Mesendoderm (in vitro differentiated cells): ENCODE results near the gene PARD3B.
A peak's percentile ranks its signal among the peaks of the same experiment; 100 is the strongest.

Experiments
- DNase-seq: peaks from one replicate; pipeline ENCODE4 v3.0.0; 2013
- H2AK5ac ChIP-seq: 2 replicates; pipeline ENCODE4 v1.6.1; 2013; ENCODE audit warnings: low read length, inconsistent platforms
- H2BK120ac ChIP-seq: 2 replicates; pipeline ENCODE4 v1.6.1; 2013; ENCODE audit warnings: low read depth, mild to moderate bottlenecking, low read length, moderate library complexity, mixed read lengths
- H2BK15ac ChIP-seq: replicated peaks from 2 replicates; pipeline ENCODE4 v1.6.1; 2013; ENCODE audit warnings: low read depth, mild to moderate bottlenecking, moderate library complexity
- H2BK5ac ChIP-seq: 2 replicates; pipeline ENCODE4 v1.6.1; 2013; ENCODE audit warnings: low read length, inconsistent platforms
- H3K18ac ChIP-seq: 2 replicates; pipeline ENCODE4 v1.6.1; 2013; ENCODE audit warnings: mild to moderate bottlenecking, low read length, mixed read lengths
- H3K23ac ChIP-seq: one replicate; pipeline ENCODE4 v1.6.1; 2013; ENCODE audit warnings: low read length
- H3K27ac ChIP-seq: 2 replicates; pipeline ENCODE4 v1.5.1; 2013; ENCODE audit warnings: low read depth, mild to moderate bottlenecking, inconsistent platforms, low read length, moderate library complexity
- H3K27me3 ChIP-seq: 2 replicates; pipeline ENCODE4 v1.6.1; 2013; ENCODE audit warnings: low read length, control low read depth, mild to moderate bottlenecking, inconsistent platforms; ENCODE audit not compliant: insufficient read depth, poor library complexity
- H3K36me3 ChIP-seq: 2 replicates; pipeline ENCODE4 v1.6.1; 2013; ENCODE audit warnings: low read length, inconsistent platforms; ENCODE audit not compliant: control insufficient read depth, insufficient read depth
- H3K4ac ChIP-seq: one replicate; pipeline ENCODE4 v1.6.1; 2013; ENCODE audit warnings: low read depth, mild to moderate bottlenecking, low read length, moderate library complexity
- H3K4me1 ChIP-seq: 2 replicates; pipeline ENCODE4 v1.6.1; 2013; ENCODE audit warnings: low read depth, low read length, inconsistent platforms; ENCODE audit not compliant: control insufficient read depth
- H3K4me2 ChIP-seq: 2 replicates; pipeline ENCODE4 v1.6.1; 2013; ENCODE audit warnings: low read length
- H3K4me3 ChIP-seq: 2 replicates; pipeline ENCODE4 v1.5.1; 2013; ENCODE audit warnings: mild to moderate bottlenecking, low read length
- H3K56ac ChIP-seq: one replicate; pipeline ENCODE4 v1.6.1; 2013; ENCODE audit warnings: low read length
- H3K79me1 ChIP-seq: 2 replicates; pipeline ENCODE4 v1.6.1; 2013; ENCODE audit warnings: low read length, inconsistent platforms
- H3K79me2 ChIP-seq: 2 replicates; pipeline ENCODE4 v1.6.1; 2013; ENCODE audit warnings: mild to moderate bottlenecking, low read length; ENCODE audit not compliant: control insufficient read depth, insufficient read depth
- H3K9ac ChIP-seq: 2 replicates; pipeline ENCODE4 v1.6.1; 2013; ENCODE audit warnings: low read length, inconsistent platforms
- H4K5ac ChIP-seq: one replicate; pipeline ENCODE4 v1.6.1; 2013; ENCODE audit warnings: low read length
- H4K8ac ChIP-seq: one replicate; pipeline ENCODE4 v1.6.1; 2013; ENCODE audit warnings: low read depth, mild to moderate bottlenecking, control low read depth, low read length, moderate library complexity
- WGBS: extraction: QIAGEN DNeasy Blood & Tissue Kit; methylation state at CpG from one replicate; pipeline ENCODE4 v1.1.7; 2013; ENCODE audit warnings: low lambda C conversion rate, missing lambda C conversion rate; ENCODE audit not compliant: insufficient coverage; ENCODE audit errors: extremely low coverage; 5-methylcytosine and 5-hydroxymethylcytosine counted together

The PARD3B gene

DNA sequence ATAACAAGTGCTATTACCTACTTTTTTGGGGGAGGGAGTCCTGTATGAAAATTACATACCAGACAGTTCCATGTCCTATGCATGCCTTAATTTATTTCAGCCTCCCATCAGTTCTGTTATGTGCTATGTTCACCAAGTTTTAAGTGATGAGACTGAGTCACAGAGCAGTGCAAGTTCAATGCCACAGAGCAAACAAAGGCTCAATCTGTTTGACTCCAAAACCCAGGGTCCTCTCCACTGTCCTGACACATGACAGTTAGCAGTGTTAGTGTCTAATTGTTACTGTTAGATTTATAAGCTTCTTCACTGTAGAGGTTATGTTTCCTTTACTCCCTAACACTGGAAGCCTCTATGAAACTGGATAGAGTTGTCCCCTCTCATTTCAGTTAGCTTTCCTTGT is 498.0 kb downstream of the PARD3B start:
- Histone ChIP-seq H3K27me3 (no peaks in the 10 kb centered on the region), H3K18ac (no peak overlapping the region), H3K4ac (no peak overlapping the region), H3K79me1 (no peaks in the 10 kb centered on the region), H2BK5ac (no peak overlapping the region), H3K4me1 (peaks cover 3% of the 10 kb centered on the region), H3K79me2 (no peaks in the 10 kb centered on the region), H4K8ac (no peak overlapping the region), H3K9ac (no peak overlapping the region), H3K27ac (no peak overlapping the region), H3K36me3 (no peaks in the 10 kb centered on the region), H2BK120ac (no peak overlapping the region), H2BK15ac (no peak overlapping the region), H3K4me3 (no peak overlapping the region), H4K5ac (no peak overlapping the region), H3K4me2 (no peak overlapping the region), H3K23ac (no peak overlapping the region), H3K56ac (no peak overlapping the region), H2AK5ac (no peak overlapping the region)
- DNase-seq, result no peak

DNA sequence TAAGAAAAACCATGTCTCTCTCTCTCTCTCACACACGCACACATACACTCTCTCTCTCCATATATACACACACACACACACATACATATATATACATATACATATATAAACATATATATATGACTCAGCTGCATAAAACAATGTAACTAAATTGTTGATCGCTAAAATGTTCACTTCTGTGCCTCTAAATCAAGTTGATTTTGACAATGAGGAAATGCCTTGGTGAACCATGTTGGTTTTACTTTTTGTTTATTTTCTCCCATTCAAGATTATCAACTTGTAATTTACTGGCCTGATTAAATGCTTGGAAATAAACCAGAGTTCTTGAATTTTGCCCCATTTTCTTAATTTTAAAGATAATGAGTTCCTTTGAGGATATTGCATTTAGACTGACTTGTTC is 500.4 kb downstream of the PARD3B start:
- Histone ChIP-seq H3K36me3 (no peaks in the 10 kb centered on the region), H3K4me2 (no peak overlapping the region), H3K18ac (no peak overlapping the region), H4K5ac (no peak overlapping the region), H3K79me2 (no peaks in the 10 kb centered on the region), H3K79me1 (no peaks in the 10 kb centered on the region), H3K23ac (no peak overlapping the region), H3K9ac (no peak overlapping the region), H4K8ac (no peak overlapping the region), H3K4me1 (peaks cover 3% of the 10 kb centered on the region), H2AK5ac (no peak overlapping the region), H3K27me3 (no peaks in the 10 kb centered on the region), H3K4me3 (no peak overlapping the region), H2BK15ac (no peak overlapping the region), H2BK120ac (no peak overlapping the region), H3K56ac (no peak overlapping the region), H2BK5ac (no peak overlapping the region), H3K4ac (no peak overlapping the region), H3K27ac (no peak overlapping the region)
- no peak for DNase-seq
- 100% methylated on average over 1 of the region's 2 CpGs for WGBS

DNA sequence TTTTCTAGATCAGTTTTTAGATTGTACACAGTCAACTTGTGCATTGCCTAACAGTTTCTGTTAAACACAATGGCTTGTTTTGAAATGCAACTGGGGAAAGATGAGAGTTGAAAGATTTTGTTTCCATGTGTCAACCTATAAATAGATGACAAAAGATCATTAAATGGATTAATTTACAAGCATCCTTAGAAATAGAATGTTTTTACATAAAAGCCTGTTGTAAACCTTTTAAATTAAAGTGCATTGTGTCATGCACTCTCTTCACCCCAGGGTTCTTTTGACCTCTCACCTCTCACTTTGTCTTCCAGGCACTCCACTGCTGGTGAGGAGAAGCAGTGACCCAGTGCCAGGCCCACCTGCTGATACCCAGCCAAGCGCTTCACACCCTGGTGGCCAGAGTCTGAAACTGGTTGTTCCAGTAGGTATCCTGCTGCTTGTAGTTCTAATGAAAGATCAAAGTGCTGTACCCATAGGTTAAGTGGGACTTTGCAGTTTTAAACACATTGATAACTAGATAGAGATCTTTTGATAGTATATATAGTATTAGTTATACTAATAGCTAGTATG is 502.1 kb downstream of the PARD3B start:
- no peak overlapping the region for H2BK120ac ChIP-seq

DNA sequence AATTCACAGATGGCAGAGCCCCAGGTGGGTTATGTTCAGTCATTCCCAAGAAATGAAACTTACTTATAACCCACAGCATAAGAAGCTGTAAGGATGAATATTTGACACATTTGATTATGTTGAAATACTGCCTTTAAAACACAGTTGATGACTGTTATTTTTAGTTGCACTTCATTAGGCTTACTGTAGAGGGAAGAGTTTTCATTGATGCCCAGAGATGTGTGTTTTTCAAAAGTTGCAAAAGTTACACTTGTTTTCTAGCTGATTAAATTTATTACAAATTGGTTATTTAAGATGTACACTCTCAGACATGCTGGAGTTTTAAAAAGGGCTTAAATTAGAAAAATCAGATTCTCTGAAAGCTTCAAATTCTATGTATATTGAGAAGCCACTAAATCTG is 506.1 kb downstream of the PARD3B start:
- no peak overlapping the region for H3K56ac ChIP-seq
- H3K9ac ChIP-seq, result no peak overlapping the region
- no peak overlapping the region for H4K8ac ChIP-seq
- no peak overlapping the region for H2BK15ac ChIP-seq
- H2BK5ac ChIP-seq, result no peak overlapping the region
- no peak overlapping the region for H3K23ac ChIP-seq
- H3K4ac ChIP-seq, result no peak overlapping the region
- no peak overlapping the region for H3K18ac ChIP-seq
- no peak for DNase-seq
- H2BK120ac ChIP-seq, result no peak overlapping the region
- H4K5ac ChIP-seq, result no peak overlapping the region
- H3K79me2 ChIP-seq, result no peaks in the 10 kb centered on the region
- H3K27ac ChIP-seq, result no peak overlapping the region
- H3K79me1 ChIP-seq, result no peaks in the 10 kb centered on the region
- no peak overlapping the region for H2AK5ac ChIP-seq
- H3K4me1 ChIP-seq, result peaks cover 3% of the 10 kb centered on the region
- H3K4me2 ChIP-seq, result no peak overlapping the region
- no peak overlapping the region for H3K4me3 ChIP-seq
- H3K27me3 ChIP-seq, result no peaks in the 10 kb centered on the region
- H3K36me3 ChIP-seq, result no peaks in the 10 kb centered on the region

More for the DNA sequence above, 502.1 kb downstream of the PARD3B start:
- Histone ChIP-seq H3K4me1 (peaks cover 3% of the 10 kb centered on the region), H3K4ac (no peak overlapping the region), H3K27ac (no peak overlapping the region), H2AK5ac (no peak overlapping the region), H3K79me2 (no peaks in the 10 kb centered on the region), H3K79me1 (no peaks in the 10 kb centered on the region), H3K9ac (no peak overlapping the region), H3K23ac (no peak overlapping the region), H2BK5ac (no peak overlapping the region), H3K4me3 (no peak overlapping the region), H3K27me3 (no peaks in the 10 kb centered on the region), H2BK15ac (no peak overlapping the region), H3K36me3 (no peaks in the 10 kb centered on the region), H4K8ac (no peak overlapping the region), H3K56ac (no peak overlapping the region), H3K18ac (no peak overlapping the region), H3K4me2 (no peak overlapping the region), H4K5ac (no peak overlapping the region)
- peak; percentile 92 for DNase-seq
- no CpG with 5 or more reads among the region's 1 CpG for WGBS

DNA sequence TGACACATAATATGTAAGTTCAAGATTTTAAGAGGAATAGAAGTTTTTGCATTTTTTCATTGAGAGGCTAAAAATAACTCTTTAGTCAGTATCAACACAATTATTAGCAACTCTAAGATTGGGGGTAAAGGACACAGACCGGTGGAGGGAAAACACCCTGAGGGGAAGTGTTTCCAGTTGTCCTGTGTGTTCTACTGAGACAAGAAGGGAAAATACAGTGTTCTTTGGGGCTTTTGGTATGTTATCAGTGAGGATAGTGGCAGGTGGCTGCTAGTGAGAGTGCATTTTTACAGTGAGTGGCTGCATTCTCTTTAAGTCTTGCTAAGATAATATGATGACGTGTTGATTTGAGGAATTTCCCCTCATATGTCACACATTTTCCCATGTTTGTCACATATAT is 507.5 kb downstream of the PARD3B start:
- no peak overlapping the region for H2AK5ac ChIP-seq
- H2BK120ac ChIP-seq, result no peak overlapping the region
- H4K5ac ChIP-seq, result no peak overlapping the region
- H3K4me1 ChIP-seq, result peaks cover 3% of the 10 kb centered on the region
- no peak overlapping the region for H2BK5ac ChIP-seq
- no peak overlapping the region for H3K27ac ChIP-seq
- no peak for DNase-seq
- no peak overlapping the region for H2BK15ac ChIP-seq
- no peak overlapping the region for H3K4ac ChIP-seq
- no peak overlapping the region for H3K4me3 ChIP-seq
- no CpG with 5 or more reads among the region's 2 CpGs for WGBS
- no peak overlapping the region for H3K18ac ChIP-seq
- H3K4me2 ChIP-seq, result no peak overlapping the region
- no peak overlapping the region for H3K56ac ChIP-seq
- H3K9ac ChIP-seq, result no peak overlapping the region
- no peaks in the 10 kb centered on the region for H3K36me3 ChIP-seq
- no peak overlapping the region for H3K23ac ChIP-seq
- H3K27me3 ChIP-seq, result no peaks in the 10 kb centered on the region
- H3K79me2 ChIP-seq, result no peaks in the 10 kb centered on the region
- peak overlapping the region; percentile 56 for H4K8ac ChIP-seq
- H3K79me1 ChIP-seq, result no peaks in the 10 kb centered on the region

DNA sequence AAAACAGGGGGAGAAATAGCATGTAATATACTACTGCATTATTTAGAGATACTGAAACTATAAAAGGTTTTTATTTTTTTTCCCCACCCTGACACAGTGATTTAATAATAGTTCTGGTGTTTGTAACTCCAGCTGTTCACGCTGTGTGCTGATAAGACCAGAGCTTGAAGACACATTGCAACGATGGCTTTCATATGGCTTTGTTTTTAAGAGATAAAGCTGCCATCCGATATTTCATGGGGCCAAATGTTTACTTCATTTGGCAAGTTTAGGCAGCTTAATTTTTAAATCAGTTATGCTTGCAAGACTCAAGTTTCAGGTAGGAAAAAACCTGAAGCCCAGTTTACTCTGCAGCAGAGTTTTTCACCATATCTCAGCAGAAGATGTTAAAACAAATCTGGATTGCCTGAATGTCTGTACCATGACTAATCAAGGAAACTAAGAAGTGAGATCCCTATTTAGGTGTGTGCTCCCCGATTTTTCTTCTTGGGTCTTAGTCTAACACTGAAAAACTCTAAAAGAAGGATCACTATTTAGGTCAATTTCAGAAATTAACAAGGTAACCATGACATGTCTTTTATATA is 508.6 kb downstream of the PARD3B start:
- Histone ChIP-seq H2BK120ac (no peak overlapping the region), H4K8ac (no peak overlapping the region), H2AK5ac (no peak overlapping the region), H3K9ac (no peak overlapping the region), H3K23ac (no peak overlapping the region), H4K5ac (no peak overlapping the region), H3K4me3 (no peak overlapping the region), H3K36me3 (no peaks in the 10 kb centered on the region), H3K27ac (no peak overlapping the region), H3K79me2 (no peaks in the 10 kb centered on the region), H3K18ac (no peak overlapping the region), H3K27me3 (no peaks in the 10 kb centered on the region), H3K4me1 (no peaks in the 10 kb centered on the region), H3K56ac (no peak overlapping the region), H2BK15ac (no peak overlapping the region), H3K79me1 (no peaks in the 10 kb centered on the region), H3K4ac (no peak overlapping the region), H2BK5ac (no peak overlapping the region), H3K4me2 (no peak overlapping the region)
- WGBS, result no CpG with 5 or more reads among the region's 4 CpGs
- DNase-seq, result no peak
